ENCODE data around the gene CGB7. TPM values are rescaled to one million over a fixed set of nuclear protein-coding genes. Genes with fewer than 3 reads are reported as not detected.
"Not testable (repeated sequence)": the region's sequence is repeated elsewhere in the genome, so short reads cannot be mapped to it uniquely, and the experiment has no call there.

CGB7 gene
- total and polyA plus RNA-seq, 10 donors, result 0.03 to 0.06 TPM; not detected in 8

GRCh38 chr19:49031642-49032301 is 25.8 kb downstream of the CGB7 start, which contains the start of gene CGB2:
Gene CGB2 (plus strand): TSS chr19:49031890. CDS start chr19:49032096, 206 bp downstream.
- H3K4me1 ChIP-seq; H3K4me3 ChIP-seq; intact Hi-C loops (cut with DNase I; ENCODE audit: low total_unique reads); DNase-seq; H3K27ac ChIP-seq; H3K9me3 ChIP-seq; H3K36me3 ChIP-seq: not testable (repeated sequence)
- H3K27me3 ChIP-seq (replicated peaks in 1 of 7), result peaks cover 0 to 14% (median 5%) of the 10 kb centered on the region in 7 donors
- 18 to 37% (median 27%) methylated on average over 27 to 28 of the region's 28 CpGs for WGBS, 5 donors
- TF ChIP-seq CTCF (IDR thresholded peaks at IDR 0.05 in 8 of 11, conservative IDR thresholded peaks at IDR 0.05 in 3 of 11), result peak in 5 of 11 experiments; percentile 9 to 38 (median 27)

GRCh38 chr19:49030323-49030722 is 27.2 kb downstream of the CGB7 start:
- DNase-seq; H3K4me3 ChIP-seq; H3K9me3 ChIP-seq; intact Hi-C loops (cut with DNase I; ENCODE audit: low total_unique reads); H3K36me3 ChIP-seq; H3K27ac ChIP-seq; H3K4me1 ChIP-seq: not testable (repeated sequence)
- H3K27me3 ChIP-seq (replicated peaks in 1 of 7), result peaks cover 0 to 13% (median 5%) of the 10 kb centered on the region in 7 donors
- WGBS, 5 donors, result 86 to 100% (median 91%) methylated on average over 3 to 6 of the region's 8 CpGs

- H3K27me3 ChIP-seq (replicated peaks in 1 of 7); H3K4me1 ChIP-seq; H3K27ac ChIP-seq; intact Hi-C loops (cut with DNase I; ENCODE audit: low total_unique reads); H3K36me3 ChIP-seq; H3K9me3 ChIP-seq; H3K4me3 ChIP-seq; DNase-seq: not testable (repeated sequence)
- WGBS, 5 donors, result 87 to 93% (median 91%) methylated on average over 12 to 14 of the region's 14 CpGs
Observed at GRCh38 chr19:49029749-49030148, 27.8 kb downstream of the CGB7 start.

DNA sequence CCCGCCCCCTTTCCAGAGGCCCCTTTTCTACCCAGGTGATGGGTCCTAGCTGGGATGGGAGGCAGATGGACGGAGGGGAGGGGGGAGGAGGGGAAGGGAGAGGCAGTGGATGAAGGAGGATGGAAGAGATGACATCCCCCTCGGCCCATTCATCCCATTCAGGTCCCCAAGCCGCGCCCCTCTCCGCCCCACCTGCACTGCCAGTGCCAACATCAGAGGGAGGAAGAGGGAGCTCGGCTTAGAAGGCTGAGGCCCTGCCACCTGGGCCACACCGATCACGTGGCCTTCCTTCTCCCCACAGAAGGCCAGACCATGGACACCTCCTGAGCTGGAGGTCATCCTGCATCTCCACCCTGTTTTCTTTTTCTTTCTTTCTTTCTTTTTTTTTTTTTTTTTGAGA is 28.9 kb downstream of the CGB7 start:
- H3K4me3 ChIP-seq; H3K9me3 ChIP-seq; H3K36me3 ChIP-seq; DNase-seq; H3K4me1 ChIP-seq; H3K27me3 ChIP-seq (replicated peaks in 1 of 7); H3K27ac ChIP-seq; intact Hi-C loops (cut with DNase I; ENCODE audit: low total_unique reads): not testable (repeated sequence)
- 78 to 86% (median 85%) methylated on average over 3 to 9 of the region's 9 CpGs for WGBS, 5 donors

DNA sequence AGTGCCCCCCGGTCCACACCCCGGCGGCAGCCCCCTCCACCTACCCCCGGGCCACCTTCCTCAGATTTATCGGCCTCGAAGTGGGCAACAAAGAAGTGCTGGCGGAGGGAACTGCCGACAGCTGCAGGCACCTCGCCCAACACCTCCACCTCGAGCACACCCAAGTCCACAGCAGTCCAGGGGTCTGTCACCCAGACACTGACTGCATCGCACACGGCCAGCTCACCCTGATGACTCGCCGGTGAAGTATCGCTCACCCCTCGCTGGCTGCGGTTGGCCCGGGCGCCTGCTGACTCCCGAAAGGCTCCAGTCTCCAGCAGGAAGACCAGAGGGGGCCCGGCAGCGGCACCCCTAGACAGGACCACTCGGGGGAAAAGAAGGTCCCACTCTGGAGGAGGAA is 31.9 kb downstream of the CGB7 start:
- DNase-seq; intact Hi-C loops (cut with DNase I; ENCODE audit: low total_unique reads); H3K36me3 ChIP-seq; H3K4me3 ChIP-seq; H3K4me1 ChIP-seq; H3K9me3 ChIP-seq; H3K27ac ChIP-seq; H3K27me3 ChIP-seq (replicated peaks in 1 of 7): not testable (repeated sequence)
- 87 to 91% (median 89%) methylated on average over 14 to 23 of the region's 23 CpGs for WGBS, 5 donors

GRCh38 chr19:49025088-49025487 is 32.5 kb downstream of the CGB7 start:
- H3K36me3 ChIP-seq; H3K27me3 ChIP-seq (replicated peaks in 1 of 7); H3K9me3 ChIP-seq; H3K4me3 ChIP-seq; DNase-seq; intact Hi-C loops (cut with DNase I; ENCODE audit: low total_unique reads); H3K4me1 ChIP-seq; H3K27ac ChIP-seq: not testable (repeated sequence)
- WGBS, 5 donors, result 78 to 100% (median 91%) methylated on average over 1 to 4 of the region's 6 CpGs

DNA sequence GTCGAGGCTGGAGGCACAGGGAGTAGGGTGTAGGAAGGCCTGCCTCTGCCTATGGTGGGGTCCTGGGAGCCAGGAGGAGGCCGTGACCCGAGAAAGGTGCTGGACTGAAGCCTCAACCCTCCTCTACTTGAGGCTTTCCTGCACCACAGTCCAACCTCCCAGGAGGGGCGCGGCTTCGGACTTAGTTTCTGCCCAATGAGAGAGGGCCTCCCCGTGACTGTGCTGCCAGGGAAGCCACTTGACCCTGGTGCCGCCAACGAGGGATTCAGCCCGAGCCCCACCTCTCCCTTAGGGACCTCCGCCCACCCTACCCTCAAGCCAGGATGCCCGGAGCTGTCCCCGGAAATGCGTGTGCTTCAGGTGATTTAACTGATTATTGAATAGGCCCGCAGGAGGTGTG is 33.3 kb downstream of the CGB7 start, which contains the start of gene CGB3:
Gene CGB3 (minus strand): TSS at position 101 of the 400 bp plus-strand sequence. CDS start 362 bp downstream, outside the sequence.
- H3K27ac ChIP-seq; H3K9me3 ChIP-seq; H3K36me3 ChIP-seq; H3K4me3 ChIP-seq; DNase-seq; intact Hi-C loops (cut with DNase I; ENCODE audit: low total_unique reads): not testable (repeated sequence)
- peaks cover 0 to 16% (median 5%) of the 10 kb centered on the region in 7 donors for H3K27me3 ChIP-seq (replicated peaks in 1 of 7)
- 62 to 70% (median 67%) methylated on average over 9 to 13 of the region's 15 CpGs for WGBS, 5 donors
- peaks cover 0 to 12% (median 6%) of the 10 kb centered on the region in 6 donors for H3K4me1 ChIP-seq
